SK-N-SH (cell line): ENCODE data around the gene NF2. TPM values are rescaled to one million over a fixed set of nuclear protein-coding genes. Genes with fewer than 3 reads are reported as not detected.
"Not testable (repeated sequence)": the region's sequence is repeated elsewhere in the genome, so short reads cannot be mapped to it uniquely, and the experiment has no call there.

Source experiments
- CTCF ChIA-PET: fragments of 300-600, 350-600 bp; formaldehyde crosslinking; extraction: SDS; loops from one replicate; lab custom pipeline; 2021; lab: Yijun Ruan, JAX
- POLR2A ChIA-PET: fragments of 350-600 bp; sonication (Branson Sonifier 250); formaldehyde crosslinking; extraction: SDS; loops from one replicate; lab custom pipeline; 2020; ENCODE audit warnings: antibody characterized with exemption, inconsistent platforms; lab: Yijun Ruan, JAX
- DNase-seq: peaks from one replicate; pipeline ENCODE4 v3.0.0; 2012
- H2AFZ ChIP-seq: fragments of 200-600 bp; sonication (generic); 2 replicates; pipeline ENCODE4 v1.8.1; 2016; ENCODE audit warnings: antibody characterized with exemption, mild to moderate bottlenecking, low read depth
- H3F3A ChIP-seq: fragments of 200-600 bp; sonication (generic); replicated peaks from 2 replicates; pipeline ENCODE3; 2016; ENCODE audit warnings: antibody characterized with exemption, mild to moderate bottlenecking; ENCODE audit not compliant: insufficient read depth
- H3K27ac ChIP-seq, 2 experiments: fragments of 200-500 bp in 1 of 2; fragments of 200-600 bp in 1 of 2; sonication (Bioruptor generic) in 1 of 2; sonication (generic), shearing (Covaris generic) in 1 of 2; 2 replicates each; pipeline versions ENCODE4 v1.5.1 to v1.6.1; 2014 to 2016; ENCODE audit warnings: low read depth in 2 of 2, inconsistent platforms in 1 of 2, low read length in 1 of 2, mild to moderate bottlenecking in 1 of 2, mixed read lengths in 1 of 2
- H3K27me3 ChIP-seq: fragments of 200-600 bp; sonication (generic), shearing (Covaris generic); 2 replicates; pipeline ENCODE4 v1.6.1; 2016; ENCODE audit warnings: mixed run types; ENCODE audit not compliant: insufficient read depth
- H3K36me3 ChIP-seq, 2 experiments: fragments of 200-500 bp in 1 of 2; fragments of 200-600 bp in 1 of 2; sonication (Bioruptor generic) in 1 of 2; sonication (generic) in 1 of 2; replicated peaks in 1 of 2; 2 replicates each; pipeline versions ENCODE3 to v1.5.1; 2014 to 2016; ENCODE audit warnings: low read length in 1 of 2, mild to moderate bottlenecking in 1 of 2; ENCODE audit not compliant: insufficient read depth in 2 of 2, control insufficient read depth in 1 of 2
- H3K4me1 ChIP-seq, 2 experiments: fragments of 200-500 bp in 1 of 2; fragments of 200-600 bp in 1 of 2; sonication (Bioruptor generic) in 1 of 2; sonication (generic), shearing (Covaris generic) in 1 of 2; 2 replicates each; pipeline versions ENCODE4 v1.5.1 to v1.6.1; 2014 to 2016; ENCODE audit warnings: low read depth in 1 of 2, low read length in 1 of 2, mixed run types in 1 of 2; ENCODE audit not compliant: insufficient read depth in 2 of 2, control insufficient read depth in 1 of 2
- H3K4me2 ChIP-seq: fragments of 200-600 bp; sonication (generic), shearing (Covaris generic); 2 replicates; pipeline ENCODE4 v1.6.1; 2017; ENCODE audit warnings: mixed run types
- H3K4me3 ChIP-seq, 2 experiments: fragments of 200-500 bp in 1 of 2; fragments of 200-600 bp in 1 of 2; sonication (Bioruptor generic) in 1 of 2; sonication (generic), shearing (Covaris generic) in 1 of 2; 2 replicates each; pipeline versions ENCODE4 v1.5.1 to v1.8.1; 2014 to 2016; ENCODE audit warnings: low read depth in 2 of 2, inconsistent platforms in 1 of 2, low read length in 1 of 2, mild to moderate bottlenecking in 1 of 2, mixed read lengths in 1 of 2, moderate library complexity in 1 of 2
- H3K79me2 ChIP-seq: fragments of 200-600 bp; sonication (generic); 2 replicates; pipeline ENCODE4 v1.8.1; 2017; ENCODE audit warnings: mild to moderate bottlenecking; ENCODE audit not compliant: insufficient read depth
- H3K9ac ChIP-seq: fragments of 200-600 bp; sonication (generic); 2 replicates; pipeline ENCODE4 v1.6.1; 2017; ENCODE audit warnings: mixed run types
- H3K9me2 ChIP-seq: fragments of 200-600 bp; sonication (generic); 2 replicates; pipeline ENCODE4 v1.6.1; 2017; ENCODE audit warnings: mixed run types
- H3K9me3 ChIP-seq: fragments of 200-600 bp; sonication (generic); 2 replicates; pipeline ENCODE4 v1.6.1; 2017; ENCODE audit warnings: mixed run types, mild to moderate bottlenecking, moderate library complexity
- H4K20me1 ChIP-seq: fragments of 200-600 bp; sonication (generic); 2 replicates; pipeline ENCODE4 v1.6.1; 2017; ENCODE audit warnings: mild to moderate bottlenecking, mixed run types; ENCODE audit not compliant: insufficient read depth
- EP300 ChIP-seq, 2 experiments: IDR thresholded peaks; 2 replicates each; pipeline versions ENCODE4 v1.4.0 to v1.6.1; 2012; ENCODE audit warnings: borderline replicate concordance in 1 of 2, low read depth in 1 of 2, low read length in 1 of 2
- NRF1 ChIP-seq: IDR thresholded peaks from 2 replicates; pipeline ENCODE4 v1.6.1; 2012; ENCODE audit warnings: low read depth, mild to moderate bottlenecking, low read length
- RFX5 ChIP-seq: IDR thresholded peaks from 2 replicates; pipeline ENCODE4 v1.6.1; 2012; ENCODE audit warnings: mild to moderate bottlenecking, improper control_type of control experiment, low read length
- WGBS: methylation state at CpG from one replicate; pipeline ENCODE4 v1.1.6; 2017; ENCODE audit warnings: low lambda C conversion rate; 5-methylcytosine and 5-hydroxymethylcytosine counted together
- polyA plus RNA-seq, 3 experiments: library from polyadenylated mRNA; depleted of rRNA; stranded (reverse); fragments of >200 nt; gene quantifications; 2 replicates each; pipeline ENCODE4 v1.2.3, GENCODE V29; 2012
- TF ChIP-seq, protein P1 (sequence below): fragments of 150-350 bp; IDR thresholded peaks from 2 replicates; pipeline ENCODE4 v1.6.1; 2017; ENCODE audit warnings: antibody characterized with exemption, low read length, low read depth, borderline replicate concordance
- TF ChIP-seq, protein P2 (sequence below): fragments of 150-350 bp; IDR thresholded peaks from 2 replicates; pipeline ENCODE4 v1.6.1; 2016; ENCODE audit warnings: mild to moderate bottlenecking, low read depth, low read length
- TF ChIP-seq, protein P3 (sequence below): fragments of 200-600 bp; sonication (generic); IDR thresholded peaks from 2 replicates; pipeline ENCODE4 v1.6.1; 2017; ENCODE audit warnings: antibody characterized with exemption, mild to moderate bottlenecking, moderate library complexity

Gene NF2
- polyA plus RNA-seq, 1 of the 3 experiments (the other 2 are of a cell fraction) = 44.1 TPM

DNA sequence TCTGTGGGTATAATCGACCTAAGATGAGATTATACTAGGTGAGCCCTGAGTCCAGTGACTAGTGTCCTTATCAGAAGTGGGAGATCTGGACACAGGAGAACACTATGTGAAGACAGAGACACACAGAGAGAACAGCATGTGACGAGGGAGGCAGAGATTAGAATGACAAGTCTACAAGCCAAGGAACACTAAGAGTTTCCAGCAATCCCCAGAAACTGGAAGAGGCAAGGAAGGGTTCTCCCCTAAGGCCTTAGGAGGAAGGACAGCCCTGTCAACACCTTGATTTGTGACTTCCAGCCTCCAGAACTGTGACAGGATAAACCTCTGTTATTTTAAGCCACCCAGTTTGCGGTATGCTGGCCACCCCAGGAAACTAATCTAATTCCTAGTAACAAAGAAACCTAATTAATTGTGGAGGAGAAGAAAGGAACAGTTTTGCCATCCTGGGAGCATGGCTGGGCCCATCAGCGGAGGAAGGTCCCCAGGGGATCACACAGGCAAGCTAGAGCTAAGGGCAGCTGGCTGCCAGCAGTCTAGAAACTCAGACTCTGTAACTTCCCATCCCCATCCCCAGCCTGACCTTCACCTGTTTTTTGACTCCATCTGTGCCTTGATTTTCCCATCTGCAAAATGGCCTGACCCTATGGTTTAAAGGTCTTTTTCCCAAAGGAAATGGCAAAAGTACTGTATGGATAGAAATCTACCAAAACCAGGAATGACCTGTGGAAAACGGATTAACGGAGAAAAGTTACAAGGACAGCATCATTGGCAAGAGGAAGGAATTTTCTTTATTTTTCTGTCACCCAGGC, 39.6 kb upstream of the NF2 start:
- Histone ChIP-seq H3K36me3 (peaks cover 27 to 41% of the 10 kb centered on the region in 2 experiments), H3K9me2 (no peaks in the 10 kb centered on the region), H3F3A (no peaks in the 10 kb centered on the region), H4K20me1 (no peaks in the 10 kb centered on the region), H3K27ac (no peak overlapping the region), H3K27me3 (no peaks in the 10 kb centered on the region), H3K4me2 (no peak overlapping the region), H3K9me3 (no peaks in the 10 kb centered on the region), H3K4me1 (no peaks in the 10 kb centered on the region), H3K4me3 (no peak overlapping the region), H3K79me2 (no peaks in the 10 kb centered on the region), H3K9ac (no peak overlapping the region), H2AFZ (no peak overlapping the region)
- TF ChIP-seq, protein P1, sequence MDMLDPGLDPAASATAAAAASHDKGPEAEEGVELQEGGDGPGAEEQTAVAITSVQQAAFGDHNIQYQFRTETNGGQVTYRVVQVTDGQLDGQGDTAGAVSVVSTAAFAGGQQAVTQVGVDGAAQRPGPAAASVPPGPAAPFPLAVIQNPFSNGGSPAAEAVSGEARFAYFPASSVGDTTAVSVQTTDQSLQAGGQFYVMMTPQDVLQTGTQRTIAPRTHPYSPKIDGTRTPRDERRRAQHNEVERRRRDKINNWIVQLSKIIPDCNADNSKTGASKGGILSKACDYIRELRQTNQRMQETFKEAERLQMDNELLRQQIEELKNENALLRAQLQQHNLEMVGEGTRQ = no peak
- TF ChIP-seq, protein P2, sequence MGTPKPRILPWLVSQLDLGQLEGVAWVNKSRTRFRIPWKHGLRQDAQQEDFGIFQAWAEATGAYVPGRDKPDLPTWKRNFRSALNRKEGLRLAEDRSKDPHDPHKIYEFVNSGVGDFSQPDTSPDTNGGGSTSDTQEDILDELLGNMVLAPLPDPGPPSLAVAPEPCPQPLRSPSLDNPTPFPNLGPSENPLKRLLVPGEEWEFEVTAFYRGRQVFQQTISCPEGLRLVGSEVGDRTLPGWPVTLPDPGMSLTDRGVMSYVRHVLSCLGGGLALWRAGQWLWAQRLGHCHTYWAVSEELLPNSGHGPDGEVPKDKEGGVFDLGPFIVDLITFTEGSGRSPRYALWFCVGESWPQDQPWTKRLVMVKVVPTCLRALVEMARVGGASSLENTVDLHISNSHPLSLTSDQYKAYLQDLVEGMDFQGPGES = no peak
- TF ChIP-seq NRF1 = no peak
- no peak for TF ChIP-seq RFX5
- TF ChIP-seq, protein P3, sequence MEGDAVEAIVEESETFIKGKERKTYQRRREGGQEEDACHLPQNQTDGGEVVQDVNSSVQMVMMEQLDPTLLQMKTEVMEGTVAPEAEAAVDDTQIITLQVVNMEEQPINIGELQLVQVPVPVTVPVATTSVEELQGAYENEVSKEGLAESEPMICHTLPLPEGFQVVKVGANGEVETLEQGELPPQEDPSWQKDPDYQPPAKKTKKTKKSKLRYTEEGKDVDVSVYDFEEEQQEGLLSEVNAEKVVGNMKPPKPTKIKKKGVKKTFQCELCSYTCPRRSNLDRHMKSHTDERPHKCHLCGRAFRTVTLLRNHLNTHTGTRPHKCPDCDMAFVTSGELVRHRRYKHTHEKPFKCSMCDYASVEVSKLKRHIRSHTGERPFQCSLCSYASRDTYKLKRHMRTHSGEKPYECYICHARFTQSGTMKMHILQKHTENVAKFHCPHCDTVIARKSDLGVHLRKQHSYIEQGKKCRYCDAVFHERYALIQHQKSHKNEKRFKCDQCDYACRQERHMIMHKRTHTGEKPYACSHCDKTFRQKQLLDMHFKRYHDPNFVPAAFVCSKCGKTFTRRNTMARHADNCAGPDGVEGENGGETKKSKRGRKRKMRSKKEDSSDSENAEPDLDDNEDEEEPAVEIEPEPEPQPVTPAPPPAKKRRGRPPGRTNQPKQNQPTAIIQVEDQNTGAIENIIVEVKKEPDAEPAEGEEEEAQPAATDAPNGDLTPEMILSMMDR = no peak
- no peak for TF ChIP-seq EP300 (IDR thresholded peaks at IDR 0.05; ENCODE audit: borderline replicate concordance in 1 of 2, low read depth in 1 of 2, low read length in 1 of 2)
- ChIA-PET CTCF (interaction anchor here (2.3 kb wide), 1 partner anchor 10 kb away, joined by 7 read pairs; the partner anchor contains the start of gene THOC5), POLR2A (interaction anchor here (3.5 kb wide), 1 partner anchor 10 kb away, joined by 18 read pairs; the partner anchor contains the start of gene THOC5)
- no peak for DNase-seq
- 90% methylated on average over 6 of the region's 6 CpGs for WGBS

DNA sequence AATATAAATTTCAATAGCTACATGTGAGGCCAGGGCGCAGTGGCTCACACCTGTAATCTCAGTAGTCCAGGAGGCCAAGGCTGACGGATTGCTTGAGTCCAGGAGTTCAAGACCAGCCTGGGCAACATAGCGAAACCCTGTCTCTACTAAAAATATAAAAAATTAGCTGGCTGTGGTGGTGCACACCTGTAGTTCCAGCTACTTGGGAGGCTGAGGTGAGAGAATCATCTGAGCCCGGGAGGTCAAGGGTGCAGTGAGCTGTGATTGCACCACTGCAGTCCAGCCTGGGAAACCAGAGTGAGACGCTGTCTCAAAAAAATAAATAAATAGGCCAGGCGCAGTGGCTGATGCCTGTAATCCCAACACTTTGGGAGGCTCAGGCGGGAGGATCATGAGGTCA, 36.9 kb upstream of the NF2 start:
- DNase-seq, H4K20me1 ChIP-seq, H3F3A ChIP-seq, H3K9me2 ChIP-seq, H3K9me3 ChIP-seq, H3K4me2 ChIP-seq, H3K27me3 ChIP-seq, H3K79me2 ChIP-seq, H2AFZ ChIP-seq, H3K27ac ChIP-seq, H3K4me1 ChIP-seq, H3K4me3 ChIP-seq, H3K9ac ChIP-seq: not testable (repeated sequence)
- POLR2A ChIA-PET = interaction anchor here (1.5 to 3.5 kb wide), 2 partner anchors 12 to 14 kb away, joined by 3 to 18 read pairs; partner anchors contain the start of genes NIPSNAP1 and THOC5
- CTCF ChIA-PET = interaction anchor here (2.3 kb wide), 1 partner anchor 12 kb away, joined by 13 read pairs; the partner anchor contains the start of gene THOC5
- WGBS = 94% methylated on average over 7 of the region's 7 CpGs
- peaks cover 27 to 35% of the 10 kb centered on the region in 2 experiments for H3K36me3 ChIP-seq
